Smooth muscle cell (in vitro differentiated cells): ENCODE data around the gene RIPPLY3. TPM values are rescaled to one million over a fixed set of nuclear protein-coding genes. Genes with fewer than 3 reads are reported as not detected.

Experiments used
- DNase-seq: peaks from one replicate; lab custom pipeline; 2025; ENCODE audit not compliant: unreplicated experiment; lab: John Stamatoyannopoulos, UW
- H2AFZ ChIP-seq: fragments of 200-600 bp; sonication (generic); 2 replicates; pipeline ENCODE4 v1.6.0; 2016; ENCODE audit warnings: antibody characterized with exemption, low read depth, mild to moderate bottlenecking
- H3F3A ChIP-seq: fragments of 200-600 bp; sonication (generic); 2 replicates; pipeline ENCODE4 v1.6.0; 2017; ENCODE audit warnings: antibody characterized with exemption, low read depth
- H3K27ac ChIP-seq: fragments of 200-600 bp; sonication (generic); 2 replicates; pipeline ENCODE4 v1.5.1; 2016; ENCODE audit warnings: low read depth, mild to moderate bottlenecking
- H3K27me3 ChIP-seq: fragments of 200-600 bp; sonication (generic); 2 replicates; pipeline ENCODE4 v1.6.1; 2016; ENCODE audit warnings: low read depth, mild to moderate bottlenecking
- H3K36me3 ChIP-seq: fragments of 200-600 bp; sonication (generic); 2 replicates; pipeline ENCODE4 v1.5.1; 2016; ENCODE audit warnings: low read depth
- H3K4me1 ChIP-seq: fragments of 200-600 bp; sonication (generic); 2 replicates; pipeline ENCODE4 v1.5.1; 2016; ENCODE audit warnings: low read depth
- H3K4me2 ChIP-seq: fragments of 200-600 bp; sonication (generic); 2 replicates; pipeline ENCODE4 v1.6.0; 2016; ENCODE audit warnings: mild to moderate bottlenecking
- H3K4me3 ChIP-seq: fragments of 200-600 bp; sonication (generic); 2 replicates; pipeline ENCODE4 v1.5.1; 2016; ENCODE audit warnings: mild to moderate bottlenecking
- H3K79me2 ChIP-seq: fragments of 200-600 bp; sonication (generic); 2 replicates; pipeline ENCODE4 v1.6.0; 2016; ENCODE audit warnings: low read depth, mild to moderate bottlenecking
- H3K9ac ChIP-seq: fragments of 200-600 bp; sonication (generic); 2 replicates; pipeline ENCODE4 v1.6.0; 2016; ENCODE audit warnings: low read depth
- H3K9me3 ChIP-seq: fragments of 200-600 bp; sonication (generic); replicated peaks from 2 replicates; pipeline ENCODE4 v1.5.1; 2016; ENCODE audit warnings: low read depth
- H4K20me1 ChIP-seq: fragments of 200-600 bp; sonication (generic); 2 replicates; pipeline ENCODE4 v1.6.0; 2016; ENCODE audit warnings: low read depth
- CTCF ChIP-seq: fragments of 200-600 bp; sonication (generic); IDR thresholded peaks from 2 replicates; pipeline ENCODE4 v1.5.1; 2017; ENCODE audit warnings: borderline replicate concordance, mild to moderate bottlenecking, antibody characterized with exemption; ENCODE audit not compliant: insufficient read depth, poor library complexity, severe bottlenecking
- WGBS: methylation state at CpG from one replicate; pipeline ENCODE4 v1.1.7; 2016; ENCODE audit warnings: low lambda C conversion rate; 5-methylcytosine and 5-hydroxymethylcytosine counted together
- polyA plus RNA-seq: library from polyadenylated mRNA; unstranded; fragments of >200 nt; fragmentation: Nextera tagmentation; extraction: Ambion mirVana; gene quantifications from 2 replicates; pipeline ENCODE4 v1.2.1, GENCODE V29; 2016
- total RNA-seq: library from RNA; depleted of rRNA; stranded (reverse); fragments of >200 nt; gene quantifications from 2 replicates; pipeline ENCODE4 v1.2.3, GENCODE V29; 2014

Gene RIPPLY3
- total and polyA plus RNA-seq, 2 experiments from 2014 or later: not detected

GRCh38 chr21:37058261-37058660 is 51.8 kb downstream of the RIPPLY3 start:
- Histone ChIP-seq H4K20me1 (no peaks in the 10 kb centered on the region), H3K4me1 (peaks cover 25% of the 10 kb centered on the region), H3K79me2 (no peaks in the 10 kb centered on the region), H3K36me3 (no peaks in the 10 kb centered on the region), H3K9me3 (no peaks in the 10 kb centered on the region), H3K9ac (no peak overlapping the region), H3K4me3 (no peak overlapping the region), H2AFZ (no peak overlapping the region), H3K27ac (no peak overlapping the region), H3K4me2 (no peak overlapping the region), H3F3A (peaks cover 10% of the 10 kb centered on the region), H3K27me3 (no peaks in the 10 kb centered on the region)
- DNase-seq: no peak
- 81% methylated on average over 2 of the region's 2 CpGs for whole genome bisulfite sequencing
- no peak for TF ChIP-seq CTCF

- H3K9ac ChIP-seq: no peak overlapping the region
- no peaks in the 10 kb centered on the region for H3K36me3 ChIP-seq
- peaks cover 10% of the 10 kb centered on the region for H3F3A ChIP-seq
- no peak for TF ChIP-seq CTCF
- peak overlapping the region; percentile 81 for H3K27ac ChIP-seq
- H3K79me2 ChIP-seq: no peaks in the 10 kb centered on the region
- H2AFZ ChIP-seq: no peak overlapping the region
- no peaks in the 10 kb centered on the region for H3K9me3 ChIP-seq
- no peak overlapping the region for H3K4me3 ChIP-seq
- no peak for DNase-seq
- H3K4me2 ChIP-seq: no peak overlapping the region
- no peaks in the 10 kb centered on the region for H4K20me1 ChIP-seq
- H3K4me1 ChIP-seq: peaks cover 25% of the 10 kb centered on the region
- H3K27me3 ChIP-seq: no peaks in the 10 kb centered on the region
- 78% methylated on average over 5 of the region's 5 CpGs for WGBS
Observed at GRCh38 chr21:37059181-37059580, 52.7 kb downstream of the RIPPLY3 start.

DNA sequence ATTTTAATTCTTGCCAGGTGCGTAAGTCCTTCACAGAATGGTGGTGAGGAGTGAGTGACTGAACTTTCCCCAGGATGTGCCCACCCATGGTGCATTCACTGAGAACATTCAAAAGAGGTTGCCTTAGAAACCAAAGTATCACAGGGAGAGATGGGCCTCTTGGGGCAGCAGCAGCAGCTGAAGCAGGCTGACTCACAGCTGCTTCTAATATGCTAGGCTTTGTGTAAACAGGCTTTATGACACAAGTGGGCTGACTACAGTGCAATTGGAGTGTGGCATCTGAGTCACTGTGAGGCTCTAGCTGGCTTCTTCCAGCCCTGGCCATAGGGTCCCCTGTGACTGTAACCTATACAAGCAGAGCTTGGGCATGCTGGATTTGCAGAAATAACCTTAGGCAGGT is 53.8 kb downstream of the RIPPLY3 start:
- peak overlapping the region; percentile 9 for H3K9ac ChIP-seq
- H3K4me3 ChIP-seq: no peak overlapping the region
- no peak for TF ChIP-seq CTCF
- no peaks in the 10 kb centered on the region for H4K20me1 ChIP-seq
- H3K4me2 ChIP-seq: peak overlapping the region; percentile 53
- H3K27ac ChIP-seq: peak overlapping the region; percentile 81
- H3K9me3 ChIP-seq: no peaks in the 10 kb centered on the region
- no peak overlapping the region for H2AFZ ChIP-seq
- no peaks in the 10 kb centered on the region for H3K27me3 ChIP-seq
- H3K79me2 ChIP-seq: no peaks in the 10 kb centered on the region
- H3K4me1 ChIP-seq: peaks cover 25% of the 10 kb centered on the region
- peaks cover 10% of the 10 kb centered on the region for H3F3A ChIP-seq
- DNase-seq: peak; percentile 19
- WGBS: 45% methylated on average over 1 of the region's 1 CpG
- no peaks in the 10 kb centered on the region for H3K36me3 ChIP-seq

- no peaks in the 10 kb centered on the region for H3K79me2 ChIP-seq
- no peak overlapping the region for H3K9ac ChIP-seq
- DNase-seq: no peak
- TF ChIP-seq CTCF: no peak
- H3K4me1 ChIP-seq: peaks cover 25% of the 10 kb centered on the region
- H3K27ac ChIP-seq: peak overlapping the region; percentile 81
- H4K20me1 ChIP-seq: no peaks in the 10 kb centered on the region
- H3K9me3 ChIP-seq: no peaks in the 10 kb centered on the region
- peak overlapping the region; percentile 53 for H3K4me2 ChIP-seq
- no peaks in the 10 kb centered on the region for H3K27me3 ChIP-seq
- H3F3A ChIP-seq: peaks cover 10% of the 10 kb centered on the region
- no peaks in the 10 kb centered on the region for H3K36me3 ChIP-seq
- H2AFZ ChIP-seq: no peak overlapping the region
- H3K4me3 ChIP-seq: no peak overlapping the region
- WGBS: 55% methylated on average over 7 of the region's 7 CpGs
Observed at GRCh38 chr21:37061926-37062592, 55.6 kb downstream of the RIPPLY3 start.
